ENCODE data around the gene MFSD2A.

DNA sequence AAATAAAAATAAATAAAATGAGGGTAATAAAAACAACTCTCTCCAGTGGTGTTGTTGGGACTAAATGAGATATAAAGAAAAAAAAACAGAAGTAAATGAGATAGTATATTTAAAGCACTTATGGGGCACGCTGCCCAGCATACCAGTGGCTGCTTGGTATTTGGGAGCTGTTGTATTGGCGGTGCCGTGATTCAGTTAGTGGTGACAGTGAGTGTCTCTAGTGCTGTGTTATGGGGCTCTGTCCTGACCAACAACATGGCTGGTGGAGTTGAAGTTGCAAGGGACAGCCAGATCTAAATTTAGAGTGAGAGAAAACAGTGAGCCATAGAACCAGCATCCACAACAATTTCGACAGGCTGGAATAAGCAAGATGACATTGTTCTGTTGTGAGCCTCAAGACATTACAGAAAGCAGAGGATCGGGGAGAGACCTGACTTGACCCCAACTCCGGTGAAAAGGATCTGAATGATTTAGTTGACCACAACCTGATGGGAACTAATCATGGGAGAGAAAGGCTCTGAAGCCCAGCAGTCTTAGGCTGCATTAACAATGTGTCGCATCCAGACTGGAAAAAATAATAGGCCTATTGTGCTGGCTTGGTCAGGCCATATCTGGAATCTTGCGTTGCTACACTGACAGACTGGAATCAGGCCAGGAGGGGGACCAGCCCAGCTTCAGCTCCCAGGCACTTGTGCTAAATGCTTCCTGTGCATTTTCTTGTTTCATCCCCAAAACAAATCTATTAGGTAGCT is 2.4 kb upstream of the MFSD2A start:
- TF ChIP-seq, protein P1, sequence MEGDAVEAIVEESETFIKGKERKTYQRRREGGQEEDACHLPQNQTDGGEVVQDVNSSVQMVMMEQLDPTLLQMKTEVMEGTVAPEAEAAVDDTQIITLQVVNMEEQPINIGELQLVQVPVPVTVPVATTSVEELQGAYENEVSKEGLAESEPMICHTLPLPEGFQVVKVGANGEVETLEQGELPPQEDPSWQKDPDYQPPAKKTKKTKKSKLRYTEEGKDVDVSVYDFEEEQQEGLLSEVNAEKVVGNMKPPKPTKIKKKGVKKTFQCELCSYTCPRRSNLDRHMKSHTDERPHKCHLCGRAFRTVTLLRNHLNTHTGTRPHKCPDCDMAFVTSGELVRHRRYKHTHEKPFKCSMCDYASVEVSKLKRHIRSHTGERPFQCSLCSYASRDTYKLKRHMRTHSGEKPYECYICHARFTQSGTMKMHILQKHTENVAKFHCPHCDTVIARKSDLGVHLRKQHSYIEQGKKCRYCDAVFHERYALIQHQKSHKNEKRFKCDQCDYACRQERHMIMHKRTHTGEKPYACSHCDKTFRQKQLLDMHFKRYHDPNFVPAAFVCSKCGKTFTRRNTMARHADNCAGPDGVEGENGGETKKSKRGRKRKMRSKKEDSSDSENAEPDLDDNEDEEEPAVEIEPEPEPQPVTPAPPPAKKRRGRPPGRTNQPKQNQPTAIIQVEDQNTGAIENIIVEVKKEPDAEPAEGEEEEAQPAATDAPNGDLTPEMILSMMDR (IDR thresholded peaks at IDR 0.05) = no peak
- TF ChIP-seq POLR2A (IDR thresholded peaks at IDR 0.05) = no peak

All from testis (tissue), 2 donors.